Colonic mucosa (tissue), 4 donors: ENCODE data around the gene TENM4. TPM values are rescaled to one million over a fixed set of nuclear protein-coding genes. Genes with fewer than 3 reads are reported as not detected.

Source experiments
- DNase-seq: peaks from one replicate; pipeline ENCODE4 v3.0.0-alpha.2; 2020
- H3K27ac ChIP-seq: fragments of 200-600 bp; one replicate; pipeline ENCODE4 v1.8.0; 2021
- H3K27me3 ChIP-seq: fragments of 200-600 bp; one replicate; pipeline ENCODE4 v1.8.0; 2021
- H3K36me3 ChIP-seq: fragments of 200-600 bp; one replicate; pipeline ENCODE4 v1.8.0; 2021
- H3K4me1 ChIP-seq: fragments of 200-600 bp; one replicate; pipeline ENCODE4 v1.8.0; 2021; ENCODE audit warnings: mild to moderate bottlenecking
- H3K4me3 ChIP-seq: fragments of 200-600 bp; one replicate; pipeline ENCODE4 v1.8.0; 2021
- H3K9ac ChIP-seq, 2 donors: one replicate each; pipeline ENCODE4 v1.7.0; 2013; ENCODE audit warnings: control low read depth in 2 of 2, low read depth in 2 of 2, low read length in 2 of 2
- H3K9me3 ChIP-seq: fragments of 200-600 bp; one replicate; pipeline ENCODE4 v1.8.0; 2021
- intact Hi-C: fragments of 100-400 bp; cut with DNase I; formaldehyde crosslinking; loops from one replicate; pipeline ENCODE4 v1.14.1; 2022
- total RNA-seq, 2 donors: library from RNA; stranded (reverse); fragmentation: NEBNext Ultra II Directional in 1 of 2; extraction: Animal tissue kit (Norgen Biotek cat#: 25700) in 1 of 2; gene quantifications; one replicate each; pipeline ENCODE4 v1.2.1, GENCODE V29; 2021
- TF ChIP-seq, protein P1 (sequence below): fragments of 200-600 bp; IDR thresholded peaks from one replicate; pipeline ENCODE4 v1.8.0; 2022; ENCODE audit warnings: antibody characterized with exemption, mild to moderate bottlenecking
- donor health status: healthy.
- donor health status: DM: no; HTN: no; CAD: no.
- donor health status: DM: no; HTN: no; CAD: no.

TENM4 gene
- total RNA-seq, 2 donors from 2014 or later = 0.48 to 1.2 TPM

DNA sequence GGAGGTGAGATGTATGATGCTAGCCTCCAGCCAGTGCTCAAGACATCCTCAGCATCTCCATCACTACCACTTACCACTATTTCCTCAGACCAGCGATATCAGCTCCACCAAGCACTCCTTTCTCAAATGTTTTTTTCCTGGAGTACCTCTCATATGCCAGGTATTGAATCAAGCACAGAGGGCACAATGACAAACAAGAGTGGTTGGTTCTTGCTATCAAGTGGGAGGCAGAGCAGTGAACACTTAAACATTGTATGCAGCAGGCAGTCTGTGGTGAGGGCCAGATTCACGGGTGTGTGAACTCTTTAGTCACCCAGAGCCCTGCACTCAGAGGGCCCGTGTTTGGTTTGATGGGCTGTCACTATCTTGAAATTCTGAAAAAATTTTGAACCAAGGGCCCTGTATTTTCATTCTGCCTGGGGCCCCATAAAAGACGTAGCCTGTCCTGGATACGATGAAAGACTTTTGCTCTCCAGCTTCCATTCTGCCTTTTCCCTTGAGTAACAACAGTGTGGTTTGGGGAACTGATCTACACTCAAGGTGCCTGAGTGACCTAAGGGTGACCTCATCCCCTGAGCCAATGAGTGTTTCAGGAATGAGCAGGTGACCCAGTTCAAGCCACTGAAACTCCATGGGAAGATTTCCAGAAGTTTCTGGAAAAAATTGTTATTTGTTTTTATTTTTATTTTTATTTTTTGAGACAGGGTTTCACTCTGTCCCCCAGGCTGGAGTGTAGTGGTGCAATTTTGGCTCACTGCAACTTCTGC lies 517.8 kb downstream of the TENM4 start:
- H3K36me3 ChIP-seq = no peaks in the 10 kb centered on the region
- TF ChIP-seq, protein P1, sequence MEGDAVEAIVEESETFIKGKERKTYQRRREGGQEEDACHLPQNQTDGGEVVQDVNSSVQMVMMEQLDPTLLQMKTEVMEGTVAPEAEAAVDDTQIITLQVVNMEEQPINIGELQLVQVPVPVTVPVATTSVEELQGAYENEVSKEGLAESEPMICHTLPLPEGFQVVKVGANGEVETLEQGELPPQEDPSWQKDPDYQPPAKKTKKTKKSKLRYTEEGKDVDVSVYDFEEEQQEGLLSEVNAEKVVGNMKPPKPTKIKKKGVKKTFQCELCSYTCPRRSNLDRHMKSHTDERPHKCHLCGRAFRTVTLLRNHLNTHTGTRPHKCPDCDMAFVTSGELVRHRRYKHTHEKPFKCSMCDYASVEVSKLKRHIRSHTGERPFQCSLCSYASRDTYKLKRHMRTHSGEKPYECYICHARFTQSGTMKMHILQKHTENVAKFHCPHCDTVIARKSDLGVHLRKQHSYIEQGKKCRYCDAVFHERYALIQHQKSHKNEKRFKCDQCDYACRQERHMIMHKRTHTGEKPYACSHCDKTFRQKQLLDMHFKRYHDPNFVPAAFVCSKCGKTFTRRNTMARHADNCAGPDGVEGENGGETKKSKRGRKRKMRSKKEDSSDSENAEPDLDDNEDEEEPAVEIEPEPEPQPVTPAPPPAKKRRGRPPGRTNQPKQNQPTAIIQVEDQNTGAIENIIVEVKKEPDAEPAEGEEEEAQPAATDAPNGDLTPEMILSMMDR = no peak
- no peaks in the 10 kb centered on the region for H3K9me3 ChIP-seq
- H3K4me3 ChIP-seq = no peak overlapping the region
- intact Hi-C loops = no loop called here
- H3K4me1 ChIP-seq = no peaks in the 10 kb centered on the region
- no peak for DNase-seq
- H3K9ac ChIP-seq = no peak overlapping the region
- H3K27me3 ChIP-seq = no peaks in the 10 kb centered on the region
- H3K27ac ChIP-seq = no peak overlapping the region

DNA sequence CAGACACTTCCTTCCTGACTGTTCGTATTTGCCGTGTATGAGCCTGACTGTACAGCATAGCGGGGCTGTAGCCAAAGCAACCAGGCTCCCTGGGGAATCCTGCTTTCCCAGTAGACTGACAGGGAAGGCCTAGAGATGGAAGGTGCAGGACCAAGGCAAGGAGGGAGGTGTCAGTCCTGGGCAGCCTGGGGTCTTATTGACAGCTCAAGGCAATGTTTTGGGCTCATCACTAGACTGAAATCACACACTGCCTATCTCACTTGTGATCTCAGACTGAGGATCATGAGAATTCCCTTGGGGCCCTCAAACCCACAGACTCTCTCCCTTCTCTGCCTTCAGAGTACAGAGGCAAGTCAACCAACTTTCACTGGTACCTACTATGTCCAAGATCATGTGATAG lies 519.3 kb downstream of the TENM4 start:
- intact Hi-C loops = no loop called here
- Histone ChIP-seq H3K9me3 (no peaks in the 10 kb centered on the region), H3K4me3 (no peak overlapping the region), H3K27ac (no peak overlapping the region), H3K36me3 (no peaks in the 10 kb centered on the region), H3K4me1 (no peaks in the 10 kb centered on the region), H3K9ac (no peak overlapping the region), H3K27me3 (no peaks in the 10 kb centered on the region)
- TF ChIP-seq, protein P1 = no peak
- no peak for DNase-seq

DNA sequence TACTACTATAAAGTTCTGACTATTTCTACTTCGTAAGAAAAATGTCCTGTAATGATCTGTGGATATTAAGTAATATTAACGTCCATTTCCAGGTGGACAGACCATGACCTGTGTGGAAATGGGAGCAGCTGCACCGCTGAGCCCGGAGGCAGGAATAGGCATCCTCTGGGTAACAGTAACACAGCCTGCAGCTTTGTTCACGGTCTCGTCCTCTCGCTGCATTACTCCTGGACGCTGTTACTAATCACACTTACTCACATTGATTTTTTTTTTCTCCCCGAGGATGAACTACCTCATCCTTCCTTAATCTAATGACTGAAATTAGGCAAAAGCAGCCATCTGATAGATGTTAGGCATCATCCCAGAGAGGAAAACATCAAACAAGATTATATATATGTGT lies 520.5 kb downstream of the TENM4 start:
- Histone ChIP-seq H3K4me3 (no peak overlapping the region), H3K36me3 (no peaks in the 10 kb centered on the region), H3K9ac (no peak overlapping the region), H3K27me3 (no peaks in the 10 kb centered on the region), H3K27ac (no peak overlapping the region), H3K4me1 (no peaks in the 10 kb centered on the region), H3K9me3 (no peaks in the 10 kb centered on the region)
- intact Hi-C loops = no loop called here
- TF ChIP-seq, protein P1 = no peak
- DNase-seq = no peak

DNA sequence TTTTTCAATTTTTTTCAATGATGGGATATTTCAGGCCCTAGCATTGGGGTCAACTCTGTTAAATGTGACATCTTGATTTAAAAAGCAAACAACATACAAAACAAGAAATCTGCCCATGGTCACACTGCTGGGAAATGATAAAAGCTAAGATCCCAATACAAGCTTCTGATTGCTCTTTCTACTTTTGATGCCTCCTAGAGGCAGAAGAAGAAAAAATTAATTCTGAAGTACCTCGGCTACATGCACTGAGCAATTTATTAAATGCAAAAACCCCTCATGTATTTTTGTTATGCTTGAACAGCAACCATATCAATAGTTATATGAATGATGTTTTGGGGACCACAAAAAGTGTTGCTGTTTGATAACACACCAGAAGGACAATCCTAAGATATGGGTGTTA lies 524.1 kb downstream of the TENM4 start:
- Histone ChIP-seq H3K4me3 (no peak overlapping the region), H3K27me3 (no peaks in the 10 kb centered on the region), H3K9me3 (no peaks in the 10 kb centered on the region), H3K9ac (no peak overlapping the region), H3K27ac (no peak overlapping the region), H3K4me1 (no peaks in the 10 kb centered on the region), H3K36me3 (no peaks in the 10 kb centered on the region)
- no peak for DNase-seq
- TF ChIP-seq, protein P1 = no peak
- intact Hi-C loops = no loop called here

DNA sequence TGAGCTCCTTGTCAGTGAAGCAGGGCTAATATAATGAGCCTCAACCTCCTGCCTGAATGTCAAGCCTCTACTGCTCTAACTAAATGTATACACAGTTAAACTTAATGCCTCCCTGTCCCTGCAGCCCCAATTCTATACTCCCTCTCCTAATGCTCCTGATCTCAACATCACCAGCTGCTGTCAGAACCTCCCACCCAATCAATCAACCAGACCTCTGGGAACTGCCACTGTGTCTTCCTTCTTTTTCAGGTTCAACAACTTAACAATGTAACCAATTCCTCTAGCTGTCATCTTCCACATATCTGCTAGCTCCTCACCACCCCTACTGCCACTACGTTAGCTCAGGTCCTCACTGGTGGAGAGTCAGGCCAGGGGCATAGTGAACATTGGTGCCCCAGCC lies 526.3 kb downstream of the TENM4 start:
- Histone ChIP-seq H3K4me3 (no peak overlapping the region), H3K27me3 (no peaks in the 10 kb centered on the region), H3K27ac (no peak overlapping the region), H3K36me3 (no peaks in the 10 kb centered on the region), H3K9ac (no peak overlapping the region), H3K4me1 (no peaks in the 10 kb centered on the region), H3K9me3 (no peaks in the 10 kb centered on the region)
- TF ChIP-seq, protein P1 = no peak
- intact Hi-C loops = no loop called here
- no peak for DNase-seq
